AG08396 (cell line): Measurements from ENCODE around the gene DHRS3.
"Not testable (repeated sequence)": the region's sequence is repeated elsewhere in the genome, so short reads cannot be mapped to it uniquely, and the experiment has no call there.

Experiments used
- DNase-seq: peaks from one replicate; pipeline ENCODE4 v3.0.0; 2012; ENCODE audit warnings: low spot score, mixed read lengths

The DHRS3 gene

GRCh38 chr1:12539320-12539704 lies 78.7 kb downstream of the DHRS3 start:
- no peak for DNase-seq

- DNase-seq = not testable (repeated sequence)
Observed at GRCh38 chr1:12538536-12538935, 79.5 kb downstream of the DHRS3 start.

GRCh38 chr1:12537906-12538461 lies 80.0 kb downstream of the DHRS3 start:
- DNase-seq = no peak

GRCh38 chr1:12537294-12537693 lies 80.7 kb downstream of the DHRS3 start:
- no peak for DNase-seq

- DNase-seq = no peak
Observed at GRCh38 chr1:12536023-12536639, 81.9 kb downstream of the DHRS3 start.

- no peak for DNase-seq
Observed at GRCh38 chr1:12532405-12533315, 85.3 kb downstream of the DHRS3 start.

GRCh38 chr1:12531179-12531499 lies 86.9 kb downstream of the DHRS3 start:
- DNase-seq = no peak

GRCh38 chr1:12530462-12531178 lies 87.4 kb downstream of the DHRS3 start:
- DNase-seq = no peak

- DNase-seq = no peak
Observed at GRCh38 chr1:12529640-12530174, 88.3 kb downstream of the DHRS3 start.

GRCh38 chr1:12528021-12528852 lies 89.8 kb downstream of the DHRS3 start:
- DNase-seq = peak; percentile 46

GRCh38 chr1:12527564-12527963 lies 90.4 kb downstream of the DHRS3 start:
- no peak for DNase-seq

GRCh38 chr1:12525311-12526181 lies 92.5 kb downstream of the DHRS3 start:
- DNase-seq = no peak

GRCh38 chr1:12524266-12524665 lies 93.7 kb downstream of the DHRS3 start:
- DNase-seq = no peak

GRCh38 chr1:12522780-12523179 lies 95.2 kb downstream of the DHRS3 start:
- DNase-seq = not testable (repeated sequence)

GRCh38 chr1:12521096-12521495 lies 96.9 kb downstream of the DHRS3 start:
- DNase-seq = no peak

- DNase-seq = no peak
Observed at GRCh38 chr1:12519693-12520364, 98.2 kb downstream of the DHRS3 start.

- peak; percentile 36 for DNase-seq
Observed at GRCh38 chr1:12518931-12519692, 98.9 kb downstream of the DHRS3 start.
